ENCODE results near the gene AMIGO1. TPM values are rescaled to one million over a fixed set of nuclear protein-coding genes. Genes with fewer than 3 reads are reported as not detected.

The AMIGO1 gene
- total RNA-seq, 1 donor from 2014 or later = 19.4 TPM

DNA sequence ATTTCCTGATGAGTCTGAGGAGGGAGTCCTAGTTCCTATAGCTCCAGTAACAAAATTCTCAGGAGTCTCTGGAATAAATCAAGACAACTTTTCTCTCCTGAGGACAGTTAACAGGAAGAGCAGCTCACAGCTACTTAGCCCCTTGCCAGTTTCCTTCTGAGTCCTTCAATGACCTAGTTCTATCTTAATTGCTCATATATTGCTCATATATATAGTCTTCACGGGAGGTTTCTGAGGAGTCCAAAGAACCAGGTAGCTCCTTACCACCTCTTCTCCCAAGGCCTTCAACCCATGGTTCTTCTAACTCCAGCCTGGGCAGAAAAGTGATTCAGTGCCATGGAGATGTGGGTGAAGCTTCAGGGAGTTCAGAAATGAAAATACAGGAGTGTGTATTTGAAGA is 4.6 kb downstream of the AMIGO1 start:
- Histone ChIP-seq H3K4me3 (no peak overlapping the region), H3K9me3 (replicated peaks) (no peaks in the 10 kb centered on the region), H3K4me1 (peaks cover 28% of the 10 kb centered on the region), H3K27me3 (ENCODE audit: low read depth) (no peaks in the 10 kb centered on the region), H3K27ac (replicated peaks) (no peak overlapping the region), H3K36me3 (peaks cover 23% of the 10 kb centered on the region)
- TF ChIP-seq CTCF (IDR thresholded peaks at IDR 0.05; ENCODE audit: borderline replicate concordance) = no peak
- intact Hi-C loops (cut with micrococcal nuclease) = no loop called here
- DNase-seq = no peak

GRCh38 chr1:109503935-109504334 is 5.6 kb downstream of the AMIGO1 start:
- TF ChIP-seq CTCF (IDR thresholded peaks at IDR 0.05; ENCODE audit: borderline replicate concordance) = no peak
- intact Hi-C loops (cut with micrococcal nuclease) = no loop called here
- peaks cover 21% of the 10 kb centered on the region for H3K4me1 ChIP-seq

GRCh38 chr1:109502364-109502851 is 7.1 kb downstream of the AMIGO1 start:
- Histone ChIP-seq H3K27me3 (ENCODE audit: low read depth) (no peaks in the 10 kb centered on the region), H3K36me3 (peaks cover 18% of the 10 kb centered on the region), H3K4me1 (peaks cover 13% of the 10 kb centered on the region), H3K4me3 (no peak overlapping the region), H3K27ac (replicated peaks) (no peak overlapping the region), H3K9me3 (replicated peaks) (no peaks in the 10 kb centered on the region)
- DNase-seq = no peak
- no peak for TF ChIP-seq CTCF (IDR thresholded peaks at IDR 0.05; ENCODE audit: borderline replicate concordance)
- intact Hi-C loops (cut with micrococcal nuclease) = no loop called here

More at GRCh38 chr1:109503935-109504334, 5.6 kb downstream of the AMIGO1 start:
- no peak for DNase-seq
- Histone ChIP-seq H3K4me3 (no peak overlapping the region), H3K36me3 (peaks cover 23% of the 10 kb centered on the region), H3K27me3 (ENCODE audit: low read depth) (no peaks in the 10 kb centered on the region), H3K9me3 (replicated peaks) (no peaks in the 10 kb centered on the region), H3K27ac (replicated peaks) (no peak overlapping the region)

DNA sequence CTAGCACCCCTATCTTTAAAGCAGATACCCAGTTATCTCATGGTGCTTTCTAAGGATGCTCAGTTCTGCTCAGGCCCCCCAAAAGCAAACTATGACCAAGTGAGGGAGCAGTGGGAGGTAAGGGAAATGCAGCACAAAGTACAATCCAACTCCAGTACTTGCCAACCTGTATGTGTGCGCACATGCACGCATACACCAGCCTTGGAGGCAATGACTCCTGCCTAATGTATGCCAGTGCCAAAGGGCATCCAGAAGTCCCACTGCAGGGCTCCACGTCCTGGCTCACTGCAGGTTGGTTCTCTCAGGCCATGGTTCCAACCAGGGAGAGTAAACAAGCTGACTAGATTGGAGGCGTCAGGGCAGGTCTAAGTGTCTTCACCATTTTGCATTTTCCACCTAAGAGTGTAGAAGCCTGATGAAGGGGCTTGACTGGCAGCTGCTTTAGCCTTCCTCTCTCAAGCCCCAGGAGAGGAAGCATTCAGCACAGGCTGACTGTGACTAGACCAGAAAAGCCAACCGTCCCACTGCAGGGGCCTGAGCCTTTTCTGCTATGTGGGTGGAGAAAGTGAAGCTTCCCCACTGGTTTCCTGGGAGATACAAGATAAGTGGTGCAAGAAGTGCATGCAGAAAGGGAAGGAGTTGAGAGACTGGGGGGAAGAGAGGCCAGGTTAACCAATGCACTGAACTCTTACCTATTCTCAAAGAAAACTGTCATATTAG is 7.7 kb downstream of the AMIGO1 start:
- Histone ChIP-seq H3K4me3 (no peak overlapping the region), H3K4me1 (peaks cover 7% of the 10 kb centered on the region), H3K9me3 (replicated peaks) (no peaks in the 10 kb centered on the region), H3K27me3 (ENCODE audit: low read depth) (no peaks in the 10 kb centered on the region), H3K27ac (replicated peaks) (no peak overlapping the region), H3K36me3 (peaks cover 19% of the 10 kb centered on the region)
- TF ChIP-seq CTCF (IDR thresholded peaks at IDR 0.05; ENCODE audit: borderline replicate concordance) = no peak
- intact Hi-C loops (cut with micrococcal nuclease) = no loop called here
- DNase-seq = no peak

DNA sequence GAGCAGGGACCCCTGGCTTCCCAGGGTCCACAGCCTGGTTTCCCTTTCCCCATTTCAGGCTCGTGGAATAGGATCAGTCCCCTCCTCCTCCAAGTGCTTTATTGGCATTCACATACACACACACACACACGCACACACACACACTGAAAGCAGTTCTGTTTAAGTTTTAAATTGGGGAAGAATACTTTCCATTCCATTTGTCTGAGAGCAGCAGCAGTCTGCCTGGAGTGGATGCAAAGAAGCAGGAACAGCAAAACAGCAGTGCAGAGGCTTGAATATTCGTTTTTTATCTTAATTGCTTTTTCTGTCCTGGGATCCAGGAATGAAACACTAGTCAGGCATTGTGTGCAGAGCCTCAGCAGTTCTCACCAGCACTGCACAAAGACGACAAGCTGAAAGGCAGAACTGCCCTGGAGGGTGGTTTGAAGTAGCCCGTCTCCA is 8.6 kb downstream of the AMIGO1 start:
- Histone ChIP-seq H3K4me1 (peaks cover 6% of the 10 kb centered on the region), H3K9me3 (replicated peaks) (no peaks in the 10 kb centered on the region), H3K27me3 (ENCODE audit: low read depth) (no peaks in the 10 kb centered on the region), H3K4me3 (no peak overlapping the region), H3K36me3 (peaks cover 27% of the 10 kb centered on the region), H3K27ac (replicated peaks) (no peak overlapping the region)
- intact Hi-C loops (cut with micrococcal nuclease) = no loop called here
- DNase-seq = no peak
- no peak for TF ChIP-seq CTCF (IDR thresholded peaks at IDR 0.05; ENCODE audit: borderline replicate concordance)

Data from left ventricle myocardium inferior (tissue), 1 donor.